ENCODE measurements around the gene MRPL23.

MRPL23 gene

GRCh38 chr11:1990872-1991578, 43.9 kb downstream of the MRPL23 start:
- DNase-seq (ENCODE audit: low spot score) = no peak

- DNase-seq (ENCODE audit: low spot score) = no peak
Measured at GRCh38 chr11:1992111-1992510, 45.0 kb downstream of the MRPL23 start.

- no peak for DNase-seq (ENCODE audit: low spot score)
Measured at GRCh38 chr11:1994121-1994520, 47.0 kb downstream of the MRPL23 start.

GRCh38 chr11:1997755-1998154, 50.6 kb downstream of the MRPL23 start, which contains the start of gene H19:
TSS of gene H19 (minus strand) at chr11:1997842.
- no peak for DNase-seq (ENCODE audit: low spot score)

- DNase-seq (ENCODE audit: low spot score) = no peak
Measured at GRCh38 chr11:1998290-1998689, 51.2 kb downstream of the MRPL23 start.

GRCh38 chr11:1998861-1999260, 51.7 kb downstream of the MRPL23 start:
- no peak for DNase-seq (ENCODE audit: low spot score)

- DNase-seq (ENCODE audit: low spot score) = no peak
Measured at GRCh38 chr11:2002042-2002776, 55.1 kb downstream of the MRPL23 start.

- DNase-seq (ENCODE audit: low spot score) = no peak
Measured at GRCh38 chr11:2002807-2003206, 55.7 kb downstream of the MRPL23 start.

- DNase-seq (ENCODE audit: low spot score) = no peak
Measured at GRCh38 chr11:2004466-2004865, 57.3 kb downstream of the MRPL23 start.
